Measurements from ENCODE around the gene ARID1B.

ARID1B gene

DNA sequence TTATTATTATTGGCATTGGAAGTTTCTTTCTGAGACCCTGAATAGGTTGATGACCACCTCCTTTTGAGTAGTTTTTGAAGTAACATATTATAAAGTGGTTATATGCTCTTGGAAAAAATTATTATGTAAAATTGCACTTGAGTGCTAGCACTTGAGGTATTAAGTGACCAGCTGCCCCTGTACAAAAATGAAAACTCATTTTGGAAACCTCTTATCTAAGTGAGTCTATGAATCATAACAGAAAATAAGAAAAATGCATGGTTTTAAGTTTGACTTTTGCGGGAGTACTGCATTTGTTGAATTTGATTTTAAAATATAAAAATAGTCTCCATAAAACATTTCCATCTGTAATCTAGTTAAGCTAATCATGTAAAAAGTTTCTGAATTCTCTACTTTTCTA lies 297.8 kb downstream of the ARID1B start:
- WGBS, 2 experiments, result no CpG with 5 or more reads among the region's 1 CpG
- Histone ChIP-seq H3K4me1 (ENCODE audit: control insufficient read depth, insufficient read depth, low read length) (peaks cover 2% of the 10 kb centered on the region), H3K36me3 (ENCODE audit: control insufficient read depth, insufficient read depth, low read length) (no peaks in the 10 kb centered on the region), H3K27me3 (ENCODE audit: control insufficient read depth, insufficient read depth, low read length, poor library complexity, severe bottlenecking) (no peaks in the 10 kb centered on the region), H3K27ac (ENCODE audit: insufficient read depth, low read depth, low read length, poor library complexity, severe bottlenecking) (no peak overlapping the region), H3K9me3 (ENCODE audit: control insufficient read depth, low read length) (no peaks in the 10 kb centered on the region), H3K4me3 (ENCODE audit: insufficient read depth, low read depth, low read length) (no peak overlapping the region)

DNA sequence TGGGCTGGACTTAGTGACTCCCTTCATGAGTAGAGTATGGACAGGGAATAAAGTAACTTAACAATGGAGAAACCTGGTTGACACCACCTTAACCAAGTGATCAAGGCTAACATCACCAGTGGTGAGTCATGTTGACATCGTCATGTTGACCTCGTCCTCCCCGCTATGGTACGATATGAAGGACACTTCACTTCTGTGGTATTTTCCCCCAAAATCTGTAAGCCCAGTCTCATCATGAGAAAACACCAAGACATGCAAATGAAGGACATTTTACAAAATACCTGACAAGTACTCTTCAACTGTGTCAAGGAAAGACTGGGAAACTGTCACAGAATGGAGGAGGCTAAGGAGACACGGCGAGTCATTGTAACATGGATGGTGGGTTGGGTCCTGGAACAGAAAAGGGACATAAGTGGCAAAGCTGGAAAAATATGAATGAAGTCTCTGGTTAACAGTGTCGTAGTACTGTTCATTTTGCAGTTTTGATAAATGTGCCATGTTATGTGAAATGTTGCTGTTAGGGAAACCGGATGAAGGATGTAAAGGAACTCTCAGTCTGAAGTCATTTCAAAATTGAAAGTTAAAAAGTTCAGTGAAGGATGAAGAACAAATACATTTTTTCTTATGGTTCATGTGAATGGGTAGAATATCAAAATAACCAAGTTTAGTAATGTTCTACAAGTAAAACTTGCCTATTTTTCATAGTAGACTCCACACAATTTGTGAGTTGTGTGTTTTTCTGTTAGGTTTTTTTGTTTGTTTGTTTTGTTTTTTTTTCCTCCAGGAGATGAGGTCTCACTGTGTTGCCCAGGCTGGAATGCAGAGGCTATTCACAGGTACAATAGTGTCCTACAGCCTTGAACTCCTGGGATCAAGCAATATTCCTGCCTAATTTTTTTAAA lies 298.6 kb downstream of the ARID1B start:
- Histone ChIP-seq H3K4me1 (ENCODE audit: control insufficient read depth, insufficient read depth, low read length) (peaks cover 6% of the 10 kb centered on the region), H3K9me3 (ENCODE audit: control insufficient read depth, low read length) (no peaks in the 10 kb centered on the region), H3K36me3 (ENCODE audit: control insufficient read depth, insufficient read depth, low read length) (no peaks in the 10 kb centered on the region), H3K27ac (ENCODE audit: insufficient read depth, low read depth, low read length, poor library complexity, severe bottlenecking) (no peak overlapping the region), H3K27me3 (ENCODE audit: control insufficient read depth, insufficient read depth, low read length, poor library complexity, severe bottlenecking) (no peaks in the 10 kb centered on the region), H3K4me3 (ENCODE audit: insufficient read depth, low read depth, low read length) (no peak overlapping the region)
- 94 to 96% methylated on average over 8 of the region's 8 CpGs for WGBS, 2 experiments

DNA sequence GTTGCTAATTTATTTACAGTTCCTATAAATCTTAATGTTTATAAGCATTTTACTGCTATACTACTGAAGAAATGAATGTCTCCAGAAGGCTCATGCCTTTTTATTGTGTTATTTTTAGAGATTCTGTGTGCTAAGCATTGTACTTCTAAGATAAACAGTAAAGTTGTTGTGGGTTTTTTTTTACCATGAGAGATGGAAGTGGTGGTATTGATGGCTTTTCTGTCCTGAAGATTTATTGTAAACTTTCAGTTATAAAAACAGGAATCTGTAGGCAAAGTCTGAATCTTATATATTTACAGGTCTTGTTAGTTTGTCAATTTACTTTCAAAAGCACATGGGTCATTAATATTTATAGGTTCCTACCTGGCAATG lies 299.3 kb downstream of the ARID1B start:
- Histone ChIP-seq H3K27me3 (ENCODE audit: control insufficient read depth, insufficient read depth, low read length, poor library complexity, severe bottlenecking) (no peaks in the 10 kb centered on the region), H3K4me3 (ENCODE audit: insufficient read depth, low read depth, low read length) (no peak overlapping the region), H3K4me1 (ENCODE audit: control insufficient read depth, insufficient read depth, low read length) (peaks cover 9% of the 10 kb centered on the region), H3K36me3 (ENCODE audit: control insufficient read depth, insufficient read depth, low read length) (no peaks in the 10 kb centered on the region), H3K27ac (ENCODE audit: insufficient read depth, low read depth, low read length, poor library complexity, severe bottlenecking) (no peak overlapping the region), H3K9me3 (ENCODE audit: control insufficient read depth, low read length) (no peaks in the 10 kb centered on the region)

DNA sequence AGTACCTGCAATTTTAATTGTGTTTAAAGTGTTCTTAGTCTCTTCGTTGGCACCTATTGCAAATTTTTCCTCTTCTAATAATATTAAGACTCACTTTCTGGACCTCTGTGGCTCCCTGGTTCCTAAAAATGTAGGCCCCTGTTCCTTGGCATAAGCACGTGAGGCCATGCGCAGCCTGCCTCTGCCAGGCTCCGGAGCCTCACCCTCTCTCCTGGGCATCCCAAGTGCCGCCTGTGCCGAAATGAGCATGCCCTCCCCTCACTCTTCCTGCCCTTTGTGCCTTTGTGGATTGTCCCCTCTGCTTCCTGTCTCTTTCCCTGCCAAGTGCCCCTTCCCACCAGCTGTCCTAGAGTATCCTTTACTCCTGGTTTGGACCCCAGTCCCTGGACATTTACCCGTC lies 300.1 kb downstream of the ARID1B start:
- H3K9me3 ChIP-seq (ENCODE audit: control insufficient read depth, low read length), result no peaks in the 10 kb centered on the region
- H3K36me3 ChIP-seq (ENCODE audit: control insufficient read depth, insufficient read depth, low read length), result no peaks in the 10 kb centered on the region
- WGBS, 2 experiments, result 94 to 95% methylated on average over 7 of the region's 7 CpGs
- H3K4me3 ChIP-seq (ENCODE audit: insufficient read depth, low read depth, low read length), result no peak overlapping the region
- H3K27ac ChIP-seq (ENCODE audit: insufficient read depth, low read depth, low read length, poor library complexity, severe bottlenecking), result no peak overlapping the region
- peaks cover 9% of the 10 kb centered on the region for H3K4me1 ChIP-seq (ENCODE audit: control insufficient read depth, insufficient read depth, low read length)
- no peaks in the 10 kb centered on the region for H3K27me3 ChIP-seq (ENCODE audit: control insufficient read depth, insufficient read depth, low read length, poor library complexity, severe bottlenecking)

DNA sequence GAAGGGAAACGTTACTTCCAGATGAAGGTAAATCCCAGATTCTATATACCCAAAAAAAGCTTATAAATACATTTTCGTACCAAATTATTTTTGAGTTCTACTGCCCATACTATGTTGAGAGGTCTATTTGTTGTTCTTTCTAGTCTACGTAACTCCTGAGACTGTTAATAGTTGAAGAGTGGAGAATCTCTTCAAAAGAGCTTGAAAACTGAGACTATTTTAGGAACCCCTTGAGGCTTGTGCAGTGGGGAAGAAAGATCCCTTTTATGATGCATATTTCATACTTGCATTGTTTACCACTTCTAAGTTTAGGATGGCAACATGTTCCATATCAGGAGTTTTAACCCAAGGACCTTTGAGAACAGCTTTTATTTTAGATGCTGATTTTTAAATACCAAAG lies 301.1 kb downstream of the ARID1B start:
- Histone ChIP-seq H3K27ac (ENCODE audit: insufficient read depth, low read depth, low read length, poor library complexity, severe bottlenecking) (no peak overlapping the region), H3K27me3 (ENCODE audit: control insufficient read depth, insufficient read depth, low read length, poor library complexity, severe bottlenecking) (no peaks in the 10 kb centered on the region), H3K4me1 (ENCODE audit: control insufficient read depth, insufficient read depth, low read length) (peaks cover 9% of the 10 kb centered on the region), H3K9me3 (ENCODE audit: control insufficient read depth, low read length) (no peaks in the 10 kb centered on the region), H3K36me3 (ENCODE audit: control insufficient read depth, insufficient read depth, low read length) (no peaks in the 10 kb centered on the region), H3K4me3 (ENCODE audit: insufficient read depth, low read depth, low read length) (no peak overlapping the region)
- 88 to 91% methylated on average over 2 to 3 of the region's 3 CpGs for WGBS, 2 experiments

GRCh38 chr6:157079277-157079676 lies 302.1 kb downstream of the ARID1B start:
- no peaks in the 10 kb centered on the region for H3K36me3 ChIP-seq (ENCODE audit: control insufficient read depth, insufficient read depth, low read length)
- 84 to 100% methylated on average over 1 of the region's 1 CpG for WGBS, 2 experiments
- H3K4me3 ChIP-seq (ENCODE audit: insufficient read depth, low read depth, low read length), result no peak overlapping the region
- H3K9me3 ChIP-seq (ENCODE audit: control insufficient read depth, low read length), result no peaks in the 10 kb centered on the region
- no peaks in the 10 kb centered on the region for H3K27me3 ChIP-seq (ENCODE audit: control insufficient read depth, insufficient read depth, low read length, poor library complexity, severe bottlenecking)
- H3K27ac ChIP-seq (ENCODE audit: insufficient read depth, low read depth, low read length, poor library complexity, severe bottlenecking), result no peak overlapping the region
- H3K4me1 ChIP-seq (ENCODE audit: control insufficient read depth, insufficient read depth, low read length), result peaks cover 9% of the 10 kb centered on the region

DNA sequence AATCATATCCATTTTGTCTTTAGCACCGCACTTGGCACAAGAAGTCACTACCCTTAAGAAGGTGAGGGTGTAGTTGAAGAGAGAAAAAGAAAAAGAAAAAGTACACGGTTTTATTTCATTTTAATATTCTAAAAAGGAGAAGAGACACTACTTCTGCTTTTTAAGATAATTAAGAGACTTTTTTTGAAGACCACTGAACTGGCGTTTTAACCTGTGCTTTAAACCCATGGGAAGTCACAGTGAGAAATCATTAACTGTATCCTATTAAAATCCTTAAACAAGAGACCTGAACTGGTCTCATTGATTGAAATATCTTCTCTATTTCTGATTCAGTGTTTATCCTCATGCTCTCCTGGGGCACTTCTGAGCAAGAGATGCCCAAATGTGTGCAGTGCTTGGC lies 302.6 kb downstream of the ARID1B start:
- Histone ChIP-seq H3K27ac (ENCODE audit: insufficient read depth, low read depth, low read length, poor library complexity, severe bottlenecking) (no peak overlapping the region), H3K27me3 (ENCODE audit: control insufficient read depth, insufficient read depth, low read length, poor library complexity, severe bottlenecking) (no peaks in the 10 kb centered on the region), H3K4me1 (ENCODE audit: control insufficient read depth, insufficient read depth, low read length) (peaks cover 9% of the 10 kb centered on the region), H3K4me3 (ENCODE audit: insufficient read depth, low read depth, low read length) (no peak overlapping the region), H3K9me3 (ENCODE audit: control insufficient read depth, low read length) (no peaks in the 10 kb centered on the region), H3K36me3 (ENCODE audit: control insufficient read depth, insufficient read depth, low read length) (peaks cover 4% of the 10 kb centered on the region)
- 93 to 97% methylated on average over 1 of the region's 3 CpGs for WGBS, 2 experiments

GRCh38 chr6:157080986-157081391 lies 303.8 kb downstream of the ARID1B start:
- Histone ChIP-seq H3K36me3 (ENCODE audit: control insufficient read depth, insufficient read depth, low read length) (peaks cover 6% of the 10 kb centered on the region), H3K9me3 (ENCODE audit: control insufficient read depth, low read length) (no peaks in the 10 kb centered on the region), H3K27ac (ENCODE audit: insufficient read depth, low read depth, low read length, poor library complexity, severe bottlenecking) (no peak overlapping the region), H3K4me3 (ENCODE audit: insufficient read depth, low read depth, low read length) (no peak overlapping the region), H3K27me3 (ENCODE audit: control insufficient read depth, insufficient read depth, low read length, poor library complexity, severe bottlenecking) (no peaks in the 10 kb centered on the region), H3K4me1 (ENCODE audit: control insufficient read depth, insufficient read depth, low read length) (peaks cover 9% of the 10 kb centered on the region)

DNA sequence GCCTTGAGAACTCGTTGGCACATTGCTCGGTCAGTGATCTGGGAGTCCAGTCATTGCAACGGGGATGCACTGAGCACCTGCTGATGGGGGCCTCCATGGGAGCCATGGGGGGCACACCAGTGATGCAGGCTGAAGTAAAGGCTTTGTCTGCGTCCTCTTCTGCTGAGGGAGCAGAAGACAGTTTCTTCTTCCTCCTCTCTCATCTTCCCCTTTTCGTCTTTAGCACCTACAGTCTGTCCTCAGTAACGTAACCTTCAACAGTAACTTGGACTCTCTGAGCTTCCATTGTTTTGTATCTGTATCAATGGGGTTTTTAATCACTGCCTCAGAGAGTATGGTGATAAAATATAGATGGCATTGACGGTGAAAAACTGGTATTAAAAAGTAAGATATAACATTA lies 306.2 kb downstream of the ARID1B start:
- H3K36me3 ChIP-seq (ENCODE audit: control insufficient read depth, insufficient read depth, low read length), result peaks cover 6% of the 10 kb centered on the region
- peaks cover 11% of the 10 kb centered on the region for H3K4me1 ChIP-seq (ENCODE audit: control insufficient read depth, insufficient read depth, low read length)
- H3K27ac ChIP-seq (ENCODE audit: insufficient read depth, low read depth, low read length, poor library complexity, severe bottlenecking), result no peak overlapping the region
- no peak overlapping the region for H3K4me3 ChIP-seq (ENCODE audit: insufficient read depth, low read depth, low read length)
- H3K9me3 ChIP-seq (ENCODE audit: control insufficient read depth, low read length), result no peaks in the 10 kb centered on the region
- WGBS, 2 experiments, result 72 to 79% methylated on average over 6 to 7 of the region's 7 CpGs
- no peaks in the 10 kb centered on the region for H3K27me3 ChIP-seq (ENCODE audit: control insufficient read depth, insufficient read depth, low read length, poor library complexity, severe bottlenecking)

GRCh38 chr6:157086632-157087031 lies 309.5 kb downstream of the ARID1B start:
- Histone ChIP-seq H3K27me3 (ENCODE audit: control insufficient read depth, insufficient read depth, low read length, poor library complexity, severe bottlenecking) (no peaks in the 10 kb centered on the region), H3K4me1 (ENCODE audit: control insufficient read depth, insufficient read depth, low read length) (peaks cover 31% of the 10 kb centered on the region), H3K36me3 (ENCODE audit: control insufficient read depth, insufficient read depth, low read length) (peaks cover 6% of the 10 kb centered on the region), H3K4me3 (ENCODE audit: insufficient read depth, low read depth, low read length) (no peak overlapping the region), H3K27ac (ENCODE audit: insufficient read depth, low read depth, low read length, poor library complexity, severe bottlenecking) (no peak overlapping the region), H3K9me3 (ENCODE audit: control insufficient read depth, low read length) (no peaks in the 10 kb centered on the region)
- WGBS, 2 experiments, result 90 to 97% methylated on average over 6 of the region's 6 CpGs

Data from ectodermal cell (in vitro differentiated cells).